DLD1 (cell line): ENCODE results near the gene PLXNA1.

Experiments
- in situ Hi-C: cut with HindIII; loops from 2 replicates; pipeline ENCODE4 v1.10.0; 2017; ENCODE audit warnings: low sequenced_read_pairs

PLXNA1 gene

GRCh38 chr3:127015282-127016042 lies 32.5 kb downstream of the PLXNA1 start:
- in situ Hi-C loops, result no loop called here

- in situ Hi-C loops, result no loop called here
Observed at GRCh38 chr3:127016043-127016343, 33.1 kb downstream of the PLXNA1 start.

- in situ Hi-C loops, result no loop called here
Observed at GRCh38 chr3:127016461-127016860, 33.5 kb downstream of the PLXNA1 start.

GRCh38 chr3:127017229-127017628 lies 34.3 kb downstream of the PLXNA1 start:
- in situ Hi-C loops, result no loop called here

GRCh38 chr3:127017781-127018180 lies 34.9 kb downstream of the PLXNA1 start:
- in situ Hi-C loops, result no loop called here

GRCh38 chr3:127018306-127018828 lies 35.5 kb downstream of the PLXNA1 start:
- in situ Hi-C loops, result no loop called here

- in situ Hi-C loops, result no loop called here
Observed at GRCh38 chr3:127019449-127019848, 36.5 kb downstream of the PLXNA1 start.

GRCh38 chr3:127020543-127020942 lies 37.6 kb downstream of the PLXNA1 start:
- in situ Hi-C loops, result no loop called here

- in situ Hi-C loops, result no loop called here
Observed at GRCh38 chr3:127022849-127023248, 39.9 kb downstream of the PLXNA1 start.

GRCh38 chr3:127025456-127025855 lies 42.5 kb downstream of the PLXNA1 start:
- in situ Hi-C loops, result no loop called here

GRCh38 chr3:127026036-127026435 lies 43.1 kb downstream of the PLXNA1 start:
- in situ Hi-C loops, result no loop called here

GRCh38 chr3:127026661-127027060 lies 43.7 kb downstream of the PLXNA1 start:
- in situ Hi-C loops, result no loop called here

- in situ Hi-C loops, result no loop called here
Observed at GRCh38 chr3:127027061-127027735, 44.3 kb downstream of the PLXNA1 start.

GRCh38 chr3:127027811-127028548 lies 45.1 kb downstream of the PLXNA1 start:
- in situ Hi-C loops, result no loop called here

- in situ Hi-C loops, result no loop called here
Observed at GRCh38 chr3:127028781-127029657, 46.1 kb downstream of the PLXNA1 start.

GRCh38 chr3:127029658-127030507 lies 47.0 kb downstream of the PLXNA1 start:
- in situ Hi-C loops, result no loop called here

- in situ Hi-C loops, result no loop called here
Observed at GRCh38 chr3:127030508-127031412, 47.8 kb downstream of the PLXNA1 start.

GRCh38 chr3:127031413-127031810 lies 48.5 kb downstream of the PLXNA1 start:
- in situ Hi-C loops, result no loop called here

GRCh38 chr3:127031845-127032244 lies 48.9 kb downstream of the PLXNA1 start:
- in situ Hi-C loops, result no loop called here
